Hepatocyte (in vitro differentiated cells): ENCODE measurements around the gene HACD2. TPM values are rescaled to one million over a fixed set of nuclear protein-coding genes. Genes with fewer than 3 reads are reported as not detected.

Experiments
- polyA plus RNA-seq: library from polyadenylated mRNA; unstranded; fragments of >200 nt; fragmentation: Nextera tagmentation; extraction: Ambion mirVana; gene quantifications from 2 replicates; pipeline ENCODE4 v1.2.1, GENCODE V29; 2016
- total RNA-seq: library from RNA; depleted of rRNA; stranded (reverse); fragments of >200 nt; gene quantifications from 2 replicates; pipeline ENCODE4 v1.2.3, GENCODE V29; 2014

HACD2 gene
- total and polyA plus RNA-seq, 2 experiments from 2014 or later = 31.8 to 64.3 TPM

Other genes with a start within 250 kb of the HACD2 start
- gene ADCY5, start 136.0 kb downstream of the HACD2 start, total RNA-seq = 3.1 and 5.3 TPM in 2 replicates
- gene ADCY5, start 136.0 kb downstream of the HACD2 start, polyA plus RNA-seq = 2.1 and 4.7 TPM in 2 replicates